Stimulated activated CD8-positive, alpha-beta memory T cell treated with anti-CD3 and anti-CD28 coated beads, Interleukin-2, amount 100 ng/mL, for 1 hour (primary cell): Measurements from ENCODE around the gene CGB1.
"Not testable (repeated sequence)": the region's sequence is repeated elsewhere in the genome, so short reads cannot be mapped to it uniquely, and the experiment has no call there.

Source experiments
- DNase-seq, 2 donors: peaks; one replicate each; pipeline ENCODE4 v3.0.0-alpha.2; 2020; ENCODE audit warnings: low read depth in 2 of 2

The CGB1 gene

DNA sequence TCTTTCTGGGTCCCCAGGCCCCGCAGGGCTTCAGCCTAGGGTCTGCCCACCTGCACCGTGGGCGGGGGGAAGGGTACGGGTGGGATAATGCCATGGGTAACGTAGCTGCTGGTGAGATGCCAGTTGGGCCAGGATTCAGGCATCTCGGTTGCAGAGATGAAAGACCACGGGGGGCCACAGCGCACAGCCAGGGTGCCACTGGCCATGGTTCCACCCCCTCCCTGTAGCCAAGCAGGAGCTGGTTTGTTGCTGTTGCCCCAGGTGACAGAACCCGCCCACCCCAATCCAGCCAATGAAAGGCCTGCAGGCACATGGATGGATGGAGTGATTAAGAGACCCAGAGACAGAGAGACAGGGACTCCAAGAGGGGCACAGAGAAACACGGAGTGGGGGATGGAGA is 21.9 kb upstream of the CGB1 start:
- no peak for DNase-seq

DNA sequence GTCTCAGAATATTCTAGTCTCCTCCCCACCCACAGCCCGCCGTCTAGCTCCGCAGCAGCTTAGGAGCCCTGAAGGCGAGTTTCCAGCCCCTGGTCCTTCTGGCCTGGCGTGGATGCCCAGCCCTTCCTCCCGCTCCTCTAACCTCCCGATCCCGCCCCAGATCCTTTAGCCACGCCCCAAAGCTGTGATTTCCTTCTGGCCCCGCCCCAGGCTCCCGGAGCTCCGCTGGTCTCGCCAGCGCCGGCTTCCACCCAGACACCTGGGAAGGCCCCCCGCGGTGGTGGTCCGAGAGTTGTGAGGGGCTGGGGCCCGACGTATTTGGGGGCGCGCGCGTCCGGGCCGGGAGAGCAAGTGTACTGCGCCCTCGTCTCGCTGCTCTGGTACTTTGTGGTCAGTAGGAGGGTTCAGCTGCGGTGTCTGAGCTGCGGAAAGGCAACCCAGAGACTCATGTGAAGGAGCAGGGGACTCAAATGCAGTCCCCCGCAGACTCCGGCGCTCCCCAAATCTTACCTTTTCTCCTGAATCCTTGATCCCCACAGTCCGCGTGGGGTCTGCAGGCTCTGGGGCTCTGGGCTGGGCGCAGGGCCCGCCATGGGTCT is 21.0 kb upstream of the CGB1 start, which contains the start of gene CGB7:
Gene CGB7 (minus strand): TSS at position 114 of the 599 bp plus-strand sequence. CDS start 2,374 bp downstream, outside the sequence.
- DNase-seq, result no peak

DNA sequence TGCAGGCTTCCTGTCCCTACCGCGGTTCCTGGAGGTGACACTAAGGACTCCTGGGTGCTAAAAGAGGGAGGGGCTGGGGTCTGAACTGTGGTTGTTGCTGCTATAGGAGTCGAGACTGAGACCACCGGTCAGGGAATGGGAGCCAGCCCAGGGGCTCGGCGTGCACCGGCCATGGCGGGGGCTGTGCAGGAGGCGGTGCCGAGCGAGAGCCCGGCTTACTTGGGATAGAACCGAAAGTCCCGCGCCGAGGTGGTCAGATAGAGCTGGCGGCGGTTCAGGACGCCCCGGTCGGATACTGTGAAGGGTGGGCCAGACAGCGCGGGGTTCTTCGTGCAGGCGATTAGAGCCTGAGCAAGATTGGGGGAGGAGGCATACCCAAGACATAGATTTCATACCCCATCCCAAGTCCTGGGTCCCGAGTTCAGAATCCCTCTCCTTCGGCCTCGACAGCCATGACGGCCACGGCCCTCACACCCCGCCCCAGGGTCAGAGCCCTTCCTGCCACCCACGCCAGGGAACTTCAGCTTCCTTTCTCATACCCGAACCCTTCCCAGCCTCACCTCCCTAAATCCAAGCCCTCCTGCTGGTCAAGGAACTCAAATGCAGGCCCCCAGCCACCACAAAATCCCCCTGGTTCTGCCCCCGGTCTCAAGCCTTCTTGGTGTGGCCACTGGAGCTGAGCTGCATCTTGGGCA is 20.4 kb upstream of the CGB1 start:
- DNase-seq, result not testable (repeated sequence)

DNA sequence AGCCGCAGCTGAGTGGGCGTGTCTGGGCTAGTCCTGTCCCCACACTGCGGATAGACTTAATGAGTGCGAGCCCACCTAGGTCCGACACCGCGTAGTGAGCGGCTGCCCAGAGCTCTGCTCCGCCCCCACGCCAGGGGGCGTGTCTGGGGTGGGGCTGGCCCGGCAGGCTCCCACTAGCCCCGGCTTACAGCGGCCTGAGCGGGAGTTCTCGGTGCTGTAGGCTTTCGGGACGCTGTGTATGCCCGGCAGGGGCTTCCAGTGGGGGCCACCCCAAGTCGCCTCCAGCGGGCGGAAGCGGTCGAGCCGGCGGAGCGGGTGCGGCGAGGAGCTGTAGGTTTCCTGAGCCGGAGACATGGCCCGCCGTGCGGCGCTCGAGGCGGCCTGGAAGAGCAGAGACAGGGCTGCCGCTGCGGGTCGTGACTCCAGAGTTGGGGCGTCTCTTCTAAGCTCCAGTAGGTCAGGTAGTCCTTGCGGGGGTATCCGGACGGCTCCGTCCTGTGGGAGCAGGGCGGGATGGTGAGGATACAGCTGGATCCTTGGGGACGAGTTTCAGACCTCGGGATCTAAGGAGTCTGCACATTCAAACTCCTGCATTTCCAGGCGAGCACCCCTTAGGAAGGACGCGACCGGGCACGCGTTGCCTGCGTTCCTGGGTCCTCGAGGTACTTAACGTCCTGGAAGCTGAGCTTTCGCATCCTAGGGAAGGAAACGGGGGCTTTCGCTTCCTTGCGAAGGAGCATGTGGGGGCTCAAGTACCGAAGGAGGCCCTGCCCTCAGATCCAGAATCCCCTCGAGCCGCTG is 19.6 kb upstream of the CGB1 start:
- no peak for DNase-seq

DNA sequence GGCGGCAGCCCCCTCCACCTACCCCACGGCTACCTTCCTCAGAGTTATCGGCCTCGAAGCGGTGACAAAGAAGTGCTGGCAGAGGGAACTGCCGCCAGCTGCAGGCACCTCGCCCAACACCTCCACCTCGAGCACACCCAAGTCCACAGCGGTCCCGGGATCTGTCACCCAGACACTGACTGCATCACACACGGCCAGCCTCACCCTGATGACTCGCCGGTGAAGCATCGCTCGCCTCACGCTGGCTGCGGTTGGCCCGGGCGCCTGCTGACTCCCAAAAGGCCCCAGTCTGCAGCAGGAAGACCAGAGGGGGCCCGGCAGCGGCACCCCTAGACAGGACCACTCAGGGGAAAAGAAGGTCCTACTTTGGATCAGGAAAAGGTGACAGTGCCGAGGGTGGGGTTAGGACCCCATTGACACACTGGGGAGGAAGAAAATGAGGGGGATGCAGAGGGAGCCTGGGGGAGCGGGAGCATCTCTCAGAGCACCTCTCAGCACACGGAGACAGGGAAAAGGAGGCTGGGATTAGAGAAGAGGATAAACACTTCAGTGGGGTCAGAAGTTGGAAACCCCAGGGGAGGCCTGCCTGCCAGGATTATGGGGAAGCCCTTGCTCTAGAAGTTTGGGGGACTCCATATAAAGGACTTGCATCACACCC is 13.8 kb upstream of the CGB1 start:
- not testable (repeated sequence) for DNase-seq

DNA sequence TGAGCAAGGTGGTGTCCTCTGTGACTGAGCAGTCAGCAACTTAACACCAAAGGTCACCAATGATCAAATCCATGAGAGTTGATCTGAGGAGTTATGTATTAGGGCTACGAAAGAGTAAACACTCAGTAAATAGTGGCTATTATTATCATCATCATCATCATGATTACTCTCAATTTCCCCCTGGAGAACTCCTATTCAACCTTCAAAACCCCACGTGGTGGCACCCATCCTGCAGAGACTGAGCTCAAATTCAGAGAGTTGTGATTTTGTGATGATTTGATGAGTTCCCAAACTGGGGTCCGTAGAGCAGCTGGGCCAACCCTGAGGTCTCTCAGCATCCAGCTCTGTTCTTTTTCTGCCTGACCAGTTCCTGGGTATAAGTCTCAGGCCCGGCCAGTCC is 13.1 kb upstream of the CGB1 start:
- DNase-seq, result not testable (repeated sequence)

DNA sequence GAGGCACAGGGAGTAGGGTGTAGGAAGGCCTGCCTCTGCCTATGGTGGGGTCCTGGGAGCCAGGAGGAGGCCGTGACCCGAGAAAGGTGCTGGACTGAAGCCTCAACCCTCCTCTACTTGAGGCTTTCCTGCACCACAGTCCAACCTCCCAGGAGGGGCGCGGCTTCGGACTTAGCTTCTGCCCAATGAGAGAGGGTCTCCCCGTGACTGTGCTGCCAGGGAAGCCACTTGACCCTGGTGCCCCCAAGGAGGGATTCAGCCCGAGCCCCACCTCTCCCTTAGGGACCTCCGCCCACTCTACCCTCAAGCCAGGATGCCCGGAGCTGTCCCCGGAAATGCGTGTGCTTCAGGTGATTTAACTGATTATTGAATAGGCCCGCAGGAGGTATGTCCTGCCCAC is 12.3 kb upstream of the CGB1 start, which contains the start of gene CGB8:
Gene CGB8 (minus strand): TSS at position 101 of the 400 bp plus-strand sequence. CDS start 372 bp downstream, outside the sequence.
- not testable (repeated sequence) for DNase-seq

DNA sequence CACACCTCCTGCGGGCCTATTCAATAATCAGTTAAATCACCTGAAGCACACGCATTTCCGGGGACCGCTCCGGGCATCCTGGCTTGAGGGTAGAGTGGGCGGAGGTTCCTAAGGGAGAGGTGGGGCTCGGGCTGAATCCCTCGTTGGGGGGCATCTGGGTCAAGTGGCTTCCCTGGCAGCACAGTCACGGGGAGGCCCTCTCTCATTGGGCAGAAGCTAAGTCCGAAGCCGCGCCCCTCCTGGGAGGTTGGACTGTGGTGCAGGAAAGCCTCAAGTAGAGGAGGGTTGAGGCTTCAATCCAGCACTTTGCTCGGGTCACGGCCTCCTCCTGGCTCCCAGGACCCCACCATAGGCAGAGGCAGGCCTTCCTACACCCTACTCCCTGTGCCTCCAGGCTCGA is 6.9 kb upstream of the CGB1 start, which contains the start of gene CGB5:
Gene CGB5 (plus strand): TSS at position 301 of the 400 bp plus-strand sequence. CDS start 362 bp downstream, outside the sequence.
- not testable (repeated sequence) for DNase-seq

DNA sequence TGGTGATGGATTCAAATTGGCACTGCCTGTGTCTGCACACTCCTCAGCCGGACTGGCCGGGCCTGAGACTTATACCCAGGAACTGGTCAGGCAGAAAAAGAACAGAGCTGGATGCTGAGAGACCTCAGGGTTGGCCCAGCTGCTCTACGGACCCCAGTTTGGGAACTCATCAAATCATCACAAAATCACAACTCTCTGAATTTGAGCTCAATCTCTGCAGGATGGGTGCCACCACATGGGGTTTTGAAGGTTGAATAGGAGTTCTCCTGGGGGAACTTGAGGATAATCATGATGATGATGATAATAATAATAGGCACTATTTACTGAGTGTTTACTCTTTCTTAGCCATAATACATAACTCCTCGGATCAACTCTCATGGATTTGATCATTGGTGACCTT is 6.0 kb upstream of the CGB1 start:
- DNase-seq, result not testable (repeated sequence)

DNA sequence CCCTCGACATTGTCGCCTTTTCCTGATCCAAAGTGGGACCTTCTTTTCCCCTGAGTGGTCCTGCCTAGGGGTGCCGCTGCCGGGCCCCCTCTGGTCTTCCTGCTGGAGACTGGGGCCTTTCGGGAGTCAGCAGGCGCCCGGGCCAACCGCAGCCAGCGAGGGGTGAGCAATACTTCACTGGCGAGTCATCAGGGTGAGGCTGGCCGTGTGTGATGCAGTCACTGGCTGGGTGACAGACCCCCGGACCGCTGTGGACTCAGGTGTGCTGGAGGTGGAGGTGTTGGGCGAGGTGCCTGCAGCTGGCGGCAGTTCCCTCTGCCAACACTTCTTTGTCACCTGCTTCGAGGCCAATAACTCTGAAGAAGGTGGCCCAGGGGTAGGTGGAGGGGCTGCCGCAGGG is 5.5 kb upstream of the CGB1 start:
- no peak for DNase-seq

DNA sequence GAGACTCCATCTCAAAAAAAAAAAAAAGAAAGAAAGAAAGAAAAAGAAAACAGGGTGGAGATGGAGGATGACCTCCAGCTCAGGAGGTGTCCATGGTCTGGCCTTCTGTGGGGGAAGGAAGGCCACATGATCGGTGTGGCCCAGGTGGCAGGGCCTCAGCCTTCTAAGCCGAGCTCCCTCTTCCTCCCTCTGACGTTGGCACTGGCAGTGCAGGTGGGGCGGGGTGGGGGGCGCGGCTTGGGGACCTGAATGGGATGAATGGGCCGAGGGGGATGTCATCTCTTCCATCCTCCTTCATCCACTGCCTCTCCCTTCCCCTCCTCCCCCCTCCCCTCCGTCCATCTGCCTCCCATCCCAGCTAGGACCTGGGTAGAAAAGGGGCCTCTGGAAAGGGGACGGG is 3.0 kb upstream of the CGB1 start:
- not testable (repeated sequence) for DNase-seq

DNA sequence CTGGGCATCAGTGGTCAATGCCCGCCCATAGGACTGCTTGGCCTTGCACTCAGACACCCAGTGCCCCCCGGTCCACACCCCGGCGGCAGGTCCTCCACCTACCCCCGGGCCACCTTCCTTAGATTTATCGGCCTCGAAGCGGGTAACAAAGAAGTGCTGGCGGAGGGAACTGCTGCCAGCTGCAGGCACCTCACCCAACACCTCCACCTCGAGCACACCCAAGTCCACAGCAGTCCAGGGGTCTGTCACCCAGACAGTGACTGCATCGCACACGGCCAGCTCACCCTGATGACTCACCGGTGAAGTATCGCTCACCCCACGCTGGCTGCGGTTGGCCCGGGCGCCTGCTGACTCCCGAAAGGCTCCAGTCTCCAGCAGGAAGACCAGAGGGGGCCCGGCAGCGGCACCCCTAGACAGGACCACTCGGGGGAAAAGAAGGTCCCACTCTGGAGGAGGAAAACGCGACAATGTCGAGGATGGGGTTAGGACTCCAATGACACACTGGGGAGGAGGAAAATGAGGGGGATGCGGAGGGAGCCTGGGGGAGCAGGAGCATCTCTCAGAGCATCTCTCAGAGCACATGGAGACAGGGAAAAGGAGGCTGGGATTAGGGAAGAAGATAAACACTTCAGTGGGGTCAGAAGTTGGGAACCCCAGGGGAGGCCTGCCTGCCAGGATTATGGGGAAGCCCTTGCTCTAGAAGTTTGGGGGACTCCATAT is 2.0 kb upstream of the CGB1 start:
- not testable (repeated sequence) for DNase-seq

DNA sequence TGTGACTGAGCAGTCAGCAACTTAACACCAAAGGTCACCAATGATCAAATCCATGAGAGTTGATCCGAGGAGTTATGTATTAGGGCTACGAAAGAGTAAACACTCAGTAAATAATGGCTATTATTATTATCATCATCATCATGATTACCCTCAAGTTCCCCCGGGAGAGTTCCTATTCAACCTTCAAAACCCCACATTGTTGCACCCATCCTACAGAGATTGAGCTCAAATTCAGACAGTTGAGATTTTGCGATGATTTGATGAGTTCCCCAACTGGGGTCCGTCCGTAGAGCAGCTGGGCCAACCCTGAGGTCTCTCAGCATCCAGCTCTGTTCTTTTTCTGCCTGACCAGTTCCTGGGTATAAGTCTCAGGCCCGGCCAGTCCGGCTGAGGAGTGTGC is 1.4 kb upstream of the CGB1 start:
- DNase-seq, result not testable (repeated sequence)

DNA sequence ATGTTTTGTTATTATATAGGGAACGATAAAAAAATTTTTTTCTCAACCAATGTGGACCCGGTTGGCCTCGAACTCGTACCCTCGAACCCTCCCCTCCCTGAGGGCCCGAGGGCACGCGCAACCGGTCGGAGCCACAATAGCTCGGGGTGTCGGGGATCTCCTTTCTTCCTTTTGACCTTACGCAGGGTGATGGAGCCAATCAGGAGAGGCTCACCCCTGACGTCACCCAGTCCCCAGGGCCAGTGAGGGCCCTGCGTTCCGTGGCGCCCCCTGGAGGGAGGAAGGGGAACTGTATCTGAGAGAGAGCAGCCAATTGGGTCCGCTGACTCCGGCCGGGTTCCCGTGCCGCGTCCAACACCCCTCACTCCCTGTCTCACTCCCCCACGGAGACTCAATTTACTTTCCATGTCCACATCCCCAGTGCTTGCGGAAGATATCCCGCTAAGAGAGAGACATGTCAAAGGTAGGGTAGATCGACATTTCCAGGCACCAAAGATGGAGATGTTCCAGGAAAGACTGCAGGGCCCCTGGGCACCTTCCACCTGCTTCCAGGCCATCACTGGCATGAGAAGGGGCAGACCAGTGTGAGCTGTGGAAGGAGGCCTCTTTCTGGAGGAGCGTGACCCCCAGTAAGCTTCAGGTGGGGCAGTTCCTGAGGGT is 4.9 kb downstream of the CGB1 start, which contains the start of gene CGB2:
Gene CGB2 (plus strand): TSS at position 249 of the 660 bp plus-strand sequence. CDS start 206 bp downstream, at position 455.
- DNase-seq, result not testable (repeated sequence)

DNA sequence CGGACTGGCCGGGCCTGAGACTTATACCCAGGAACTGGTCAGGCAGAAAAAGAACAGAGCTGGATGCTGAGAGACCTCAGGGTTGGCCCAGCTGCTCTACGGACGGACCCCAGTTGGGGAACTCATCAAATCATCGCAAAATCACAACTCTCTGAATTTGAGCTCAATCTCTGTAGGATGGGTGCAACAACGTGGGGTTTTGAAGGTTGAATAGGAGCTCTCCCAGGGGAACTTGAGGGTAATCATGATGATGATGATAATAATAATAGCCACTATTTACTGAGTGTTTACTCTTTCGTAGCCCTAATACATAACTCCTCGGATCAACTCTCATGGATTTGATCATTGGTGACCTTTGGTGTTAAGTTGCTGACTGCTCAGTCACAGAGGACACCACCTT is 6.4 kb downstream of the CGB1 start:
- DNase-seq, result not testable (repeated sequence)

DNA sequence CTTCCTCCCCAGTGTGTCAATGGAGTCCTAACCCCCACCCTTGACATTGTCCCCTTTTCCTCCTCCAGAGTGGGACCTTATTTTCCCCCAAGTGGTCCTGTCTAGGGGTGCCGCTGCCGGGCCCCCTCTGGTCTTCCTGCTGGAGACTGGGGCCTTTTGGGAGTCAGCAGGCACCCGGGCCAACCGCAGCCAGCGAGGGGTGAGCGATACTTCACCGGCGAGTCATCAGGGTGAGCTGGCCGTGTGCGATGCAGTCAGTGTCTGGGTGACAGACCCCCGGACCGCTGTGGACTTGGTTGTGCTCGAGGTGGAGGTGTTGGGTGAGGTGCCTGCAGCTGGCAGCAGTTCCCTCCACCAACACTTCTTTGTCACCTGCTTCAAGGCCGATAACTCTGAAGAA is 6.9 kb downstream of the CGB1 start:
- DNase-seq, result not testable (repeated sequence)

DNA sequence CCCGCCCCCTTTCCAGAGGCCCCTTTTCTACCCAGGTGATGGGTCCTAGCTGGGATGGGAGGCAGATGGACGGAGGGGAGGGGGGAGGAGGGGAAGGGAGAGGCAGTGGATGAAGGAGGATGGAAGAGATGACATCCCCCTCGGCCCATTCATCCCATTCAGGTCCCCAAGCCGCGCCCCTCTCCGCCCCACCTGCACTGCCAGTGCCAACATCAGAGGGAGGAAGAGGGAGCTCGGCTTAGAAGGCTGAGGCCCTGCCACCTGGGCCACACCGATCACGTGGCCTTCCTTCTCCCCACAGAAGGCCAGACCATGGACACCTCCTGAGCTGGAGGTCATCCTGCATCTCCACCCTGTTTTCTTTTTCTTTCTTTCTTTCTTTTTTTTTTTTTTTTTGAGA is 8.0 kb downstream of the CGB1 start:
- DNase-seq, result not testable (repeated sequence)

DNA sequence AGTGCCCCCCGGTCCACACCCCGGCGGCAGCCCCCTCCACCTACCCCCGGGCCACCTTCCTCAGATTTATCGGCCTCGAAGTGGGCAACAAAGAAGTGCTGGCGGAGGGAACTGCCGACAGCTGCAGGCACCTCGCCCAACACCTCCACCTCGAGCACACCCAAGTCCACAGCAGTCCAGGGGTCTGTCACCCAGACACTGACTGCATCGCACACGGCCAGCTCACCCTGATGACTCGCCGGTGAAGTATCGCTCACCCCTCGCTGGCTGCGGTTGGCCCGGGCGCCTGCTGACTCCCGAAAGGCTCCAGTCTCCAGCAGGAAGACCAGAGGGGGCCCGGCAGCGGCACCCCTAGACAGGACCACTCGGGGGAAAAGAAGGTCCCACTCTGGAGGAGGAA is 11.1 kb downstream of the CGB1 start:
- not testable (repeated sequence) for DNase-seq

DNA sequence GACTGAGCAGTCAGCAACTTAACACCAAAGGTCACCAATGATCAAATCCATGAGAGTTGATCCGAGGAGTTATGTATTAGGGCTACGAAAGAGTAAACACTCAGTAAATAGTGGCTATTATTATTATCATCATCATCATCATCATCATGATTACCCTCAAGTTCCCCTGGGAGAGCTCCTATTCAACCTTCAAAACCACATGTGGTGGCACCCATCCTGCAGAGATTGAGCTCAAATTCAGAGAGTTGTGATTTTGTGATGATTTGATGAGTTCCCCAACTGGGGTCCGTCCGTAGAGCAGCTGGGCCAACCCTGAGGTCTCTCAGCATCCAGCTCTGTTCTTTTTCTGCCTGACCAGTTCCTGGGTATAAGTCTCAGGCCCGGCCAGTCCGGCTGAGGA is 11.6 kb downstream of the CGB1 start:
- not testable (repeated sequence) for DNase-seq

DNA sequence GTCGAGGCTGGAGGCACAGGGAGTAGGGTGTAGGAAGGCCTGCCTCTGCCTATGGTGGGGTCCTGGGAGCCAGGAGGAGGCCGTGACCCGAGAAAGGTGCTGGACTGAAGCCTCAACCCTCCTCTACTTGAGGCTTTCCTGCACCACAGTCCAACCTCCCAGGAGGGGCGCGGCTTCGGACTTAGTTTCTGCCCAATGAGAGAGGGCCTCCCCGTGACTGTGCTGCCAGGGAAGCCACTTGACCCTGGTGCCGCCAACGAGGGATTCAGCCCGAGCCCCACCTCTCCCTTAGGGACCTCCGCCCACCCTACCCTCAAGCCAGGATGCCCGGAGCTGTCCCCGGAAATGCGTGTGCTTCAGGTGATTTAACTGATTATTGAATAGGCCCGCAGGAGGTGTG is 12.5 kb downstream of the CGB1 start, which contains the start of gene CGB3:
Gene CGB3 (minus strand): TSS at position 101 of the 400 bp plus-strand sequence. CDS start 362 bp downstream, outside the sequence.
- DNase-seq, result not testable (repeated sequence)
